Measurements from ENCODE around the gene GABBR2. TPM values are rescaled to one million over a fixed set of nuclear protein-coding genes. Genes with fewer than 3 reads are reported as not detected.

GABBR2 gene
- total RNA-seq, 2 experiments from 2014 or later = not detected

- Mint-ChIP-seq H3K4me1 (no peaks in the 10 kb centered on the region), H3K36me3 (no peaks in the 10 kb centered on the region), H3K4me3 (no peak overlapping the region), H3K27me3 (peaks cover 23% of the 10 kb centered on the region), H3K27ac (no peak overlapping the region), H3K9me3 (ENCODE audit: low read depth) (no peaks in the 10 kb centered on the region)
- CTCF ChIA-PET = no interaction called here
- ATAC-seq (no peak), DNase-seq (no peak)
These were observed 258.9 kb downstream of the GABBR2 start for GRCh38 chr9:98449871-98450270.

- H3K9me3 Mint-ChIP-seq (ENCODE audit: low read depth) = no peaks in the 10 kb centered on the region
- no peaks in the 10 kb centered on the region for H3K36me3 Mint-ChIP-seq
- H3K27ac Mint-ChIP-seq = no peak overlapping the region
- ATAC-seq = no peak
- CTCF ChIA-PET = no interaction called here
- H3K4me1 Mint-ChIP-seq = no peaks in the 10 kb centered on the region
- H3K4me3 Mint-ChIP-seq = no peak overlapping the region
- no peak for DNase-seq
- H3K27me3 Mint-ChIP-seq = peaks cover 26% of the 10 kb centered on the region
These were observed 263.2 kb downstream of the GABBR2 start for GRCh38 chr9:98445576-98445975.

- DNase-seq (no peak), ATAC-seq (no peak)
- H3K27ac Mint-ChIP-seq = no peak overlapping the region
- H3K27me3 Mint-ChIP-seq = peaks cover 26% of the 10 kb centered on the region
- H3K4me3 Mint-ChIP-seq = no peak overlapping the region
- CTCF ChIA-PET = no interaction called here
- no peaks in the 10 kb centered on the region for H3K9me3 Mint-ChIP-seq (ENCODE audit: low read depth)
- no peaks in the 10 kb centered on the region for H3K4me1 Mint-ChIP-seq
- H3K36me3 Mint-ChIP-seq = no peaks in the 10 kb centered on the region
These were observed 264.1 kb downstream of the GABBR2 start for GRCh38 chr9:98444601-98445000.

GRCh38 chr9:98442541-98442940, 266.2 kb downstream of the GABBR2 start:
- peaks cover 26% of the 10 kb centered on the region for H3K27me3 Mint-ChIP-seq
- H3K4me1 Mint-ChIP-seq = no peaks in the 10 kb centered on the region
- no peaks in the 10 kb centered on the region for H3K9me3 Mint-ChIP-seq (ENCODE audit: low read depth)
- ATAC-seq (no peak), DNase-seq (no peak)
- H3K36me3 Mint-ChIP-seq = no peaks in the 10 kb centered on the region
- CTCF ChIA-PET = interaction anchor here (1.7 kb wide), 1 partner anchor 126 kb away, joined by 3 read pairs; no protein-coding TSS in a partner anchor
- H3K4me3 Mint-ChIP-seq = no peak overlapping the region
- no peak overlapping the region for H3K27ac Mint-ChIP-seq

GRCh38 chr9:98442114-98442513, 266.6 kb downstream of the GABBR2 start:
- ATAC-seq = no peak
- Mint-ChIP-seq H3K27ac (no peak overlapping the region), H3K4me1 (no peaks in the 10 kb centered on the region), H3K4me3 (no peak overlapping the region), H3K9me3 (ENCODE audit: low read depth) (no peaks in the 10 kb centered on the region), H3K27me3 (peaks cover 24% of the 10 kb centered on the region), H3K36me3 (no peaks in the 10 kb centered on the region)
- CTCF ChIA-PET = interaction anchor here (1.7 kb wide), 1 partner anchor 126 kb away, joined by 3 read pairs; no protein-coding TSS in a partner anchor
- DNase-seq = no peak

- Mint-ChIP-seq H3K4me1 (no peaks in the 10 kb centered on the region), H3K36me3 (no peaks in the 10 kb centered on the region)
- ATAC-seq = no peak
These were observed 270.1 kb downstream of the GABBR2 start for GRCh38 chr9:98438666-98439065.

GRCh38 chr9:98437458-98438034, 271.2 kb downstream of the GABBR2 start:
- H3K9me3 Mint-ChIP-seq (ENCODE audit: low read depth) = no peaks in the 10 kb centered on the region
- H3K36me3 Mint-ChIP-seq = no peaks in the 10 kb centered on the region
- no peaks in the 10 kb centered on the region for H3K4me1 Mint-ChIP-seq
- ATAC-seq = no peak
- H3K27me3 Mint-ChIP-seq = peaks cover 6% of the 10 kb centered on the region
- CTCF ChIA-PET = no interaction called here
- no peak overlapping the region for H3K27ac Mint-ChIP-seq
- no peak for DNase-seq
- H3K4me3 Mint-ChIP-seq = no peak overlapping the region

More at GRCh38 chr9:98438666-98439065, 270.1 kb downstream of the GABBR2 start:
- no peak for DNase-seq
- CTCF ChIA-PET = no interaction called here
- H3K27ac Mint-ChIP-seq = no peak overlapping the region
- peaks cover 16% of the 10 kb centered on the region for H3K27me3 Mint-ChIP-seq
- H3K9me3 Mint-ChIP-seq (ENCODE audit: low read depth) = no peaks in the 10 kb centered on the region
- no peak overlapping the region for H3K4me3 Mint-ChIP-seq

GRCh38 chr9:98432960-98433359, 275.8 kb downstream of the GABBR2 start:
- DNase-seq (no peak), ATAC-seq (no peak)
- Mint-ChIP-seq H3K36me3 (no peaks in the 10 kb centered on the region), H3K4me3 (no peak overlapping the region), H3K27ac (no peak overlapping the region), H3K27me3 (peaks cover 4% of the 10 kb centered on the region), H3K9me3 (ENCODE audit: low read depth) (no peaks in the 10 kb centered on the region), H3K4me1 (no peaks in the 10 kb centered on the region)
- CTCF ChIA-PET = no interaction called here

- Mint-ChIP-seq H3K27ac (no peak overlapping the region), H3K4me3 (no peak overlapping the region), H3K36me3 (no peaks in the 10 kb centered on the region), H3K27me3 (peaks cover 6% of the 10 kb centered on the region), H3K4me1 (no peaks in the 10 kb centered on the region), H3K9me3 (ENCODE audit: low read depth) (no peaks in the 10 kb centered on the region)
- DNase-seq (no peak), ATAC-seq (no peak)
- CTCF ChIA-PET = no interaction called here
These were observed 276.6 kb downstream of the GABBR2 start for GRCh38 chr9:98432134-98432533.

GRCh38 chr9:98430535-98431292, 278.0 kb downstream of the GABBR2 start:
- DNase-seq (no peak), ATAC-seq (no peak)
- CTCF ChIA-PET = no interaction called here
- Mint-ChIP-seq H3K4me3 (no peak overlapping the region), H3K9me3 (ENCODE audit: low read depth) (no peaks in the 10 kb centered on the region), H3K36me3 (no peaks in the 10 kb centered on the region), H3K27ac (no peak overlapping the region), H3K27me3 (peaks cover 6% of the 10 kb centered on the region), H3K4me1 (no peaks in the 10 kb centered on the region)

- Mint-ChIP-seq H3K4me1 (no peaks in the 10 kb centered on the region), H3K4me3 (no peak overlapping the region), H3K27ac (no peak overlapping the region), H3K27me3 (peaks cover 4% of the 10 kb centered on the region), H3K36me3 (no peaks in the 10 kb centered on the region), H3K9me3 (ENCODE audit: low read depth) (no peaks in the 10 kb centered on the region)
- ATAC-seq = no peak
- CTCF ChIA-PET = interaction anchor here (0.7 kb wide), 1 partner anchor 14 kb away, joined by 3 read pairs; no protein-coding TSS in a partner anchor
- DNase-seq = no peak
These were observed 279.1 kb downstream of the GABBR2 start for GRCh38 chr9:98429613-98430012.

- CTCF ChIA-PET = no interaction called here
These were observed 280.3 kb downstream of the GABBR2 start for GRCh38 chr9:98428454-98428853.

GRCh38 chr9:98427491-98427890, 281.2 kb downstream of the GABBR2 start:
- H3K4me1 Mint-ChIP-seq = no peaks in the 10 kb centered on the region
- no peak overlapping the region for H3K4me3 Mint-ChIP-seq
- DNase-seq = no peak
- CTCF ChIA-PET = no interaction called here
- no peak overlapping the region for H3K27ac Mint-ChIP-seq
- H3K9me3 Mint-ChIP-seq (ENCODE audit: low read depth) = no peaks in the 10 kb centered on the region
- no peaks in the 10 kb centered on the region for H3K36me3 Mint-ChIP-seq
- H3K27me3 Mint-ChIP-seq = peaks cover 4% of the 10 kb centered on the region
- no peak for ATAC-seq

More at GRCh38 chr9:98428454-98428853, 280.3 kb downstream of the GABBR2 start:
- H3K36me3 Mint-ChIP-seq = no peaks in the 10 kb centered on the region
- no peak overlapping the region for H3K4me3 Mint-ChIP-seq
- H3K4me1 Mint-ChIP-seq = no peaks in the 10 kb centered on the region
- H3K27me3 Mint-ChIP-seq = peaks cover 4% of the 10 kb centered on the region
- H3K27ac Mint-ChIP-seq = no peak overlapping the region
- no peak for DNase-seq
- ATAC-seq = no peak
- no peaks in the 10 kb centered on the region for H3K9me3 Mint-ChIP-seq (ENCODE audit: low read depth)

GRCh38 chr9:98425079-98425478, 283.7 kb downstream of the GABBR2 start:
- Mint-ChIP-seq H3K36me3 (no peaks in the 10 kb centered on the region), H3K4me3 (no peak overlapping the region), H3K9me3 (ENCODE audit: low read depth) (no peaks in the 10 kb centered on the region), H3K4me1 (no peaks in the 10 kb centered on the region), H3K27me3 (peaks cover 4% of the 10 kb centered on the region), H3K27ac (no peak overlapping the region)
- no peak for DNase-seq
- CTCF ChIA-PET = no interaction called here
- no peak for ATAC-seq
